RPMI7951 (cell line): ENCODE results near the gene ST6GALNAC5. TPM values are rescaled to one million over a fixed set of nuclear protein-coding genes. Genes with fewer than 3 reads are reported as not detected.

Experiments
- DNase-seq: peaks from one replicate; pipeline ENCODE4 v3.0.0-alpha.2; 2012; ENCODE audit warnings: low read depth
- total RNA-seq: library from RNA; depleted of rRNA; stranded (reverse); fragments of >200 nt; shearing (Covaris generic); gene quantifications from 2 replicates; pipeline ENCODE4 v1.2.3, GENCODE V29; 2014

ST6GALNAC5 gene
- total RNA-seq, 1 experiment from 2014 or later = 0.24 TPM

GRCh38 chr1:77012066-77012465, 144.8 kb downstream of the ST6GALNAC5 start:
- no peak for DNase-seq

- DNase-seq = no peak
These were observed 147.0 kb downstream of the ST6GALNAC5 start for GRCh38 chr1:77014073-77014788.

- DNase-seq = no peak
These were observed 148.6 kb downstream of the ST6GALNAC5 start for GRCh38 chr1:77015748-77016341.

GRCh38 chr1:77016386-77016985, 149.2 kb downstream of the ST6GALNAC5 start:
- no peak for DNase-seq

- no peak for DNase-seq
These were observed 151.0 kb downstream of the ST6GALNAC5 start for GRCh38 chr1:77018311-77018710.

- DNase-seq = no peak
These were observed 151.5 kb downstream of the ST6GALNAC5 start for GRCh38 chr1:77018761-77019160.

GRCh38 chr1:77021732-77022131, 154.5 kb downstream of the ST6GALNAC5 start:
- DNase-seq = no peak

- DNase-seq = no peak
These were observed 157.2 kb downstream of the ST6GALNAC5 start for GRCh38 chr1:77024500-77024899.

- DNase-seq = no peak
These were observed 158.3 kb downstream of the ST6GALNAC5 start for GRCh38 chr1:77025599-77025998.

- DNase-seq = no peak
These were observed 158.9 kb downstream of the ST6GALNAC5 start for GRCh38 chr1:77026135-77026534.

- DNase-seq = no peak
These were observed 159.4 kb downstream of the ST6GALNAC5 start for GRCh38 chr1:77026640-77027039.

- no peak for DNase-seq
These were observed 160.6 kb downstream of the ST6GALNAC5 start for GRCh38 chr1:77027847-77028246.

- no peak for DNase-seq
These were observed 163.3 kb downstream of the ST6GALNAC5 start for GRCh38 chr1:77030401-77031105.

- peak; percentile 60 for DNase-seq
These were observed 163.9 kb downstream of the ST6GALNAC5 start for GRCh38 chr1:77031106-77031662.

- peak; percentile 55 for DNase-seq
These were observed 169.3 kb downstream of the ST6GALNAC5 start for GRCh38 chr1:77036560-77036959.

- no peak for DNase-seq
These were observed 169.8 kb downstream of the ST6GALNAC5 start for GRCh38 chr1:77037038-77037437.

- no peak for DNase-seq
These were observed 170.7 kb downstream of the ST6GALNAC5 start for GRCh38 chr1:77038000-77038399.

- no peak for DNase-seq
These were observed 171.8 kb downstream of the ST6GALNAC5 start for GRCh38 chr1:77039111-77039510.

- peak; percentile 94 for DNase-seq
These were observed 172.5 kb downstream of the ST6GALNAC5 start for GRCh38 chr1:77039739-77040138.

GRCh38 chr1:77040826-77041225, 173.5 kb downstream of the ST6GALNAC5 start:
- no peak for DNase-seq

- peak; percentile 78 for DNase-seq
These were observed 177.0 kb downstream of the ST6GALNAC5 start for GRCh38 chr1:77044133-77044849.
